HG03159 (cell line): ENCODE results near the gene SVIL.

ENCODE experiments used
- ATAC-seq: cut with Tn5 transposase; IDR thresholded peaks from one replicate; pipeline ENCODE4 v1.9.1; 2021; ENCODE audit warnings: mild to moderate bottlenecking, moderate library complexity; ENCODE audit not compliant: unreplicated experiment

SVIL gene

GRCh38 chr10:29634764-29635625 lies at the start of gene SVIL:
Gene SVIL (minus strand): TSS chr10:29634971. CDS start chr10:29555058, 79,913 bp downstream.
- ATAC-seq, result no peak

- no peak for ATAC-seq
These were observed 47.1 kb upstream of the SVIL start for GRCh38 chr10:29681676-29682448.

- ATAC-seq, result no peak
These were observed 45.3 kb upstream of the SVIL start for GRCh38 chr10:29680091-29680490.

GRCh38 chr10:29676732-29677131 lies 42.0 kb upstream of the SVIL start:
- no peak for ATAC-seq

GRCh38 chr10:29675984-29676383 lies 41.2 kb upstream of the SVIL start:
- ATAC-seq, result no peak

DNA sequence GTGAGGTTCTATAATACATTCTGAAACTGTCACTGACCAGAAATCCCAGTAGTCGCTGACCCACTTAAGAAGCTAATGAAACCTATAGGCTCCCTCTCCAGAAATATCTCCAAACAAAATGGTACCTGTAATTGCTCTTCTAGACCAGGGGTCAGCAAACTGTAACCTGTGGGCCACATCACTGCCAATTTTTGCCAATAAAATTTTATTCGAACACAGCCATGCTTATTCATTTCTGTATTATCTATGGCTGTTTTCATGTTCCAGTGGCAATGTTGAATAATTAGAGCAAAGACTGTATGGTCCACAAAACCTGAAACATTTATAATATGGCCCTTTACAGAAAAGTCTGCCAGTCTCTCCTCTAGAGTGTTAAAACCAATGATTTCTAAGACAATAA lies 37.2 kb upstream of the SVIL start:
- no peak for ATAC-seq

- no peak for ATAC-seq
These were observed 36.5 kb upstream of the SVIL start for GRCh38 chr10:29671228-29671780.

- ATAC-seq, result no peak
These were observed 36.0 kb upstream of the SVIL start for GRCh38 chr10:29670761-29671160.

- no peak for ATAC-seq
These were observed 34.4 kb upstream of the SVIL start for GRCh38 chr10:29669149-29669548.

- no peak for ATAC-seq
These were observed 33.9 kb upstream of the SVIL start for GRCh38 chr10:29668628-29669027.

DNA sequence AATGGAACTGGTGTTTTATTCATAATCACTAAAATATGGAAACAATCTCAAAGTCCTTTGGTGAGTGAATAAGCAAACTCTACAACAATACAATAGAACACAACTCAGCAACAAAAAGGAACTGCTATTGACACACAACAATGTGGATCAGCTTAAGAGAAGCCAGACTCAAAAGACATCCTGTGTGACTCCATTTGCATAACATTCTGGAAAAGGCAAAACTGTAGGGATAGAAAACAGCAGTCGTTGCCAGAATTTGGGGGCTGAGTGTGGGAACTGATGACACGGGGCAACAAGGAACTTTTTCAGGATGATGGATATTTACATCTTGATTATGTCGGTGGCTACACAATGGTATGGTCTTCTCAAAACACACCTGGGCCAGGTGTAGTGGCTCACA lies 32.4 kb upstream of the SVIL start:
- no peak for ATAC-seq

DNA sequence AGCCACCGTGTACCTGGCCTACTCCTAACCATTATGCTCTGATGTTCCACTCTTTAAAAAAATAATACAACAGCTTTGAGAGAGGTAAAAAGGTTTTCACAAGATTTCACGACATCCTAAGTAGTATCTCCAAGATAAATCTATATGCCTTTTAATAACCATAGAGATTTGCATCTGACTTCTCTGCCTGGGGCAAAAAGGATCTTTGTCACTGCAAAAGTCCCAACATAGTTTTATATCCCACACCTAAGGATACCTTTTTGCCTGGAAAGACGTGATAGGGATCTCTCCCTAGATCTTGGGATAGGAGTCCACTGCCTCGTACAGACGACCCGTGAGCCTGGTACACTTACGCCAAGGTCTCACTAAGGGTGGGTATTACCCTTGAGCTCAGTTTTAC lies 31.4 kb upstream of the SVIL start:
- no peak for ATAC-seq

DNA sequence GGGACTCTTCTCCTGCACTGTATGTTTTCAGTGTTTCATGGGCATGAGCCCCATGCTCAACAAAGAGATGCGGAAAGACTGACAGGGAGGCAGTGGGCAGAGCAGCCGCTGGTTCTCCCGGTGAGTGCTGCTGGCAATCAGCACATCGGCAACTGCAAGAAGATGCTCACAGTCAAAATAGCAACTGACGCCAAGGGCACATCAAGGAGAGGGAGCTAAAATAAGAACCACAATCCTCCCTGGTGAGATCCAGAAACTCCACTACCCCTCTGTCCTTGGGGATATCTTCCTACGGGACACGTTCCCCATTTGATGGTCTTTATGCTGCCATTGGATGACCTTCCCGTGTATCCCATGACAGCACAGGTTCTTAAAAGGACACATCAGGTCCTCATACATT lies 28.9 kb upstream of the SVIL start:
- no peak for ATAC-seq

GRCh38 chr10:29658984-29659965 lies 24.5 kb upstream of the SVIL start:
- peak; percentile 97 for ATAC-seq

DNA sequence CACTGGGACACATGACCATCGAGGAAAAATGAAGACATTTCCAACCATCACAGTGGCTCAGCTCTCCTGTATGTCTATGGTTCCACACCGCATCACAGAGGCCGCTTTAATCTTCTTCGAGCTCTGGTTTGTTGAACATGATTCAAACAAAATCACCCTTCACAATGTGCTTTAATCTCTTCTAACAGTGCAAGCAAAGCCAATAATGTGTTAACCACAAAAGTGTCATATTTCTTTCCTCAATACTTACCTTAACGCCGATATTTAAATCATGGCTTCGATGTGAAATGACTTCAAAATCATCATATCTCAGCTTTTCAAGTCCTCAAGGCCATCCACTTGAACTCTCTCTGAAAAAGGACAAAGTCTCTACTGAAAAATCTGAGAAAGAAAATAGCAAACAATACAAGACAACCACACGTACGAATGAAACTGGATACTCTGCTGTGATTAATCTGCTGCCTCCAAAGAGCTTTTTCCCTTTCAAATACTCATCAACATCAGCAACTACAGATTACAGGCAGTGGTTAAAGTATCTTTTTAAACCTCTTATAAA lies 23.0 kb upstream of the SVIL start:
- ATAC-seq, result no peak

DNA sequence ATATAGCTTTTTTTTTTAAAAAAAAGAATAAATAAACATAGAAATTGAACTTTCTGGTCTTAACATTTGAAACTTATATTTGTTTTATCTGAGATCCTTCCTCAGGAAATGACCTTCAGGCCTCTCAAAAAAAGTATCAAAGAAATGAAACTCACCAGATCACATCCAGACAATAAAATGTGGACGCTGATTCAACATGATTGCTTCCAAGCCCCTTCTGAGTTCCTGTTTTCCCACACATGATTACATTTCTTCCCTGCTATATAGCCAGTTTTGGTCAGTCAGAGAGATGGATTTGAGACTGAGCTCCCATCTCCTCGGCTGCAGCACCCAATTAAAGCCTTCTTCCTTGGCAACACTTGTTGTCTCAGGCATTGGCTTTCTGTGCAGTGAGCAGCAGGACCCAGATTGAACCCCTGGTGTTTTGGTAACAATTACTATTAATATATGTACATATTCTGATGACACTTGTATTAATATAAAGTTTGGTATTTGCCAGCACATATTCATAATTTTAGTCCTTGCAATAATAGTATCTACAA lies 21.8 kb upstream of the SVIL start:
- ATAC-seq, result no peak

- ATAC-seq, result no peak
These were observed 17.4 kb upstream of the SVIL start for GRCh38 chr10:29652192-29652591.

DNA sequence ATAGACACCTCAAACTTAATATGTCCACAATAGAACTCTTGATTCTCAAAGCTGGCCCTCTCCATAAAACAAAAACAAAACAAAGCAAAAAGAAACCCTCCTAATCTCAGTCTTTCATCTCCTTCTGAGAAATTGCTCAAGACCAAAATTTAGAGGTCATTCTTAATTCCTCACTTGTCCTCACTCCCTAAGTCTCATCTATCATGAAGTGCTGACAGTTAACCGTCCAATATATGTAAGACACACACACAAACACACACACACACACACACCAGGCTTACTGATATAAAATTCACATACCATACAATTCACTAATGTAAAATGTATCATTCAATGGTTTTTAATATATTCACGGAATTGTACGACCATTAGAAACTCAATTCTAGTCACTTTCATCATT lies 17.0 kb upstream of the SVIL start:
- no peak for ATAC-seq

GRCh38 chr10:29650552-29650944 lies 15.8 kb upstream of the SVIL start:
- no peak for ATAC-seq
